HL-60 (cell line): Measurements from ENCODE around the gene GAL3ST2.

Source experiments
- CTCF ChIP-seq: IDR thresholded peaks from one replicate; pipeline ENCODE4 v1.5.1; 2011; ENCODE audit warnings: low read length, control low read depth, inconsistent platforms; ENCODE audit not compliant: insufficient read depth
- GABPA ChIP-seq: IDR thresholded peaks from 2 replicates; pipeline ENCODE4 v1.6.1; 2012; ENCODE audit warnings: low read depth
- REST ChIP-seq: IDR thresholded peaks from 2 replicates; pipeline ENCODE4 v1.6.1; 2012; ENCODE audit warnings: low read depth; ENCODE audit not compliant: insufficient replicate concordance
- SPI1 ChIP-seq: IDR thresholded peaks from 2 replicates; pipeline ENCODE4 v1.6.1; 2012; ENCODE audit warnings: low read depth, mild to moderate bottlenecking, borderline replicate concordance

GRCh38 chr2:241821460-241822263 lies 45.0 kb downstream of the GAL3ST2 start:
- no peak for TF ChIP-seq CTCF
- TF ChIP-seq REST, result no peak
- TF ChIP-seq GABPA, result no peak
- TF ChIP-seq SPI1, result no peak
